Neuron (in vitro differentiated cells): ENCODE measurements around the gene LHPP.

Experiments
- H2AFZ ChIP-seq: one replicate; pipeline ENCODE4 v1.6.1; 2013; ENCODE audit warnings: low read depth, mild to moderate bottlenecking, inconsistent platforms, low read length, moderate library complexity
- H3K27me3 ChIP-seq: one replicate; pipeline ENCODE4 v1.6.1; 2013; ENCODE audit warnings: low read length; ENCODE audit not compliant: insufficient read depth
- H3K36me3 ChIP-seq: one replicate; pipeline ENCODE4 v1.6.1; 2013; ENCODE audit warnings: low read length; ENCODE audit not compliant: insufficient read depth
- H3K4me1 ChIP-seq: one replicate; pipeline ENCODE4 v1.6.1; 2013; ENCODE audit warnings: low read length; ENCODE audit not compliant: insufficient read depth
- H3K4me3 ChIP-seq: 2 replicates; pipeline ENCODE4 v1.5.1; 2013; ENCODE audit warnings: mild to moderate bottlenecking, low read length, moderate library complexity
- H3K9me3 ChIP-seq: one replicate; pipeline ENCODE4 v1.6.1; 2013; ENCODE audit warnings: low read length

The LHPP gene

GRCh38 chr10:124536496-124537050 lies 75.0 kb downstream of the LHPP start:
- Histone ChIP-seq H3K4me3 (no peak overlapping the region), H3K9me3 (no peaks in the 10 kb centered on the region)

GRCh38 chr10:124537166-124537725 lies 75.6 kb downstream of the LHPP start:
- Histone ChIP-seq H3K4me3 (no peak overlapping the region), H3K27me3 (no peaks in the 10 kb centered on the region), H3K36me3 (no peaks in the 10 kb centered on the region), H3K9me3 (no peaks in the 10 kb centered on the region), H2AFZ (no peak overlapping the region), H3K4me1 (peaks cover 5% of the 10 kb centered on the region)

More at GRCh38 chr10:124536496-124537050, 75.0 kb downstream of the LHPP start:
- Histone ChIP-seq H2AFZ (no peak overlapping the region), H3K4me1 (peaks cover 5% of the 10 kb centered on the region), H3K36me3 (no peaks in the 10 kb centered on the region), H3K27me3 (no peaks in the 10 kb centered on the region)

GRCh38 chr10:124537891-124538290 lies 76.3 kb downstream of the LHPP start:
- H3K4me3 ChIP-seq = no peak overlapping the region
- no peaks in the 10 kb centered on the region for H3K36me3 ChIP-seq
- H2AFZ ChIP-seq = no peak overlapping the region
- H3K27me3 ChIP-seq = no peaks in the 10 kb centered on the region
- no peaks in the 10 kb centered on the region for H3K9me3 ChIP-seq
- peaks cover 5% of the 10 kb centered on the region for H3K4me1 ChIP-seq

- no peaks in the 10 kb centered on the region for H3K27me3 ChIP-seq
- no peak overlapping the region for H2AFZ ChIP-seq
- H3K9me3 ChIP-seq = no peaks in the 10 kb centered on the region
These were observed 77.1 kb downstream of the LHPP start for GRCh38 chr10:124538706-124539105.

GRCh38 chr10:124539935-124540641 lies 78.5 kb downstream of the LHPP start:
- Histone ChIP-seq H3K36me3 (no peaks in the 10 kb centered on the region), H2AFZ (no peak overlapping the region), H3K9me3 (no peaks in the 10 kb centered on the region), H3K4me3 (no peak overlapping the region), H3K27me3 (no peaks in the 10 kb centered on the region), H3K4me1 (peaks cover 5% of the 10 kb centered on the region)

More at GRCh38 chr10:124538706-124539105, 77.1 kb downstream of the LHPP start:
- H3K4me3 ChIP-seq = no peak overlapping the region
- H3K36me3 ChIP-seq = no peaks in the 10 kb centered on the region
- H3K4me1 ChIP-seq = peaks cover 5% of the 10 kb centered on the region

GRCh38 chr10:124541076-124541903 lies 79.7 kb downstream of the LHPP start:
- Histone ChIP-seq H3K9me3 (no peaks in the 10 kb centered on the region), H3K27me3 (no peaks in the 10 kb centered on the region), H3K4me3 (no peak overlapping the region), H3K36me3 (no peaks in the 10 kb centered on the region), H2AFZ (no peak overlapping the region), H3K4me1 (peaks cover under 1% of the 10 kb centered on the region)

- no peaks in the 10 kb centered on the region for H3K9me3 ChIP-seq
- no peaks in the 10 kb centered on the region for H3K36me3 ChIP-seq
- H3K27me3 ChIP-seq = peaks cover 2% of the 10 kb centered on the region
- H3K4me1 ChIP-seq = no peaks in the 10 kb centered on the region
- no peak overlapping the region for H2AFZ ChIP-seq
- H3K4me3 ChIP-seq = no peak overlapping the region
These were observed 80.7 kb downstream of the LHPP start for GRCh38 chr10:124542336-124542735.

- Histone ChIP-seq H2AFZ (no peak overlapping the region), H3K4me3 (no peak overlapping the region), H3K36me3 (no peaks in the 10 kb centered on the region), H3K4me1 (no peaks in the 10 kb centered on the region), H3K27me3 (peaks cover 2% of the 10 kb centered on the region), H3K9me3 (no peaks in the 10 kb centered on the region)
These were observed 81.5 kb downstream of the LHPP start for GRCh38 chr10:124543146-124543545.

GRCh38 chr10:124543971-124544370 lies 82.3 kb downstream of the LHPP start:
- Histone ChIP-seq H2AFZ (no peak overlapping the region), H3K4me1 (no peaks in the 10 kb centered on the region), H3K27me3 (peaks cover 2% of the 10 kb centered on the region), H3K36me3 (no peaks in the 10 kb centered on the region), H3K9me3 (no peaks in the 10 kb centered on the region), H3K4me3 (no peak overlapping the region)

GRCh38 chr10:124544711-124545110 lies 83.1 kb downstream of the LHPP start:
- Histone ChIP-seq H3K36me3 (no peaks in the 10 kb centered on the region), H3K4me1 (no peaks in the 10 kb centered on the region), H2AFZ (no peak overlapping the region), H3K27me3 (peaks cover 2% of the 10 kb centered on the region), H3K9me3 (no peaks in the 10 kb centered on the region), H3K4me3 (no peak overlapping the region)

- Histone ChIP-seq H3K27me3 (peaks cover 2% of the 10 kb centered on the region), H3K4me1 (peaks cover 7% of the 10 kb centered on the region), H3K36me3 (no peaks in the 10 kb centered on the region), H3K4me3 (no peak overlapping the region), H2AFZ (no peak overlapping the region), H3K9me3 (no peaks in the 10 kb centered on the region)
These were observed 83.9 kb downstream of the LHPP start for GRCh38 chr10:124545351-124546054.

- H3K4me3 ChIP-seq = no peak overlapping the region
- no peaks in the 10 kb centered on the region for H3K9me3 ChIP-seq
- H3K27me3 ChIP-seq = peaks cover 2% of the 10 kb centered on the region
- no peak overlapping the region for H2AFZ ChIP-seq
- H3K36me3 ChIP-seq = no peaks in the 10 kb centered on the region
- H3K4me1 ChIP-seq = peaks cover 9% of the 10 kb centered on the region
These were observed 84.4 kb downstream of the LHPP start for GRCh38 chr10:124546055-124546369.
